Loucy (cell line): ENCODE data around the gene RAPH1.
"Not testable (repeated sequence)": the region's sequence is repeated elsewhere in the genome, so short reads cannot be mapped to it uniquely, and the experiment has no call there.

Experiments
- H2AFZ ChIP-seq: fragments of 200-600 bp; sonication (generic); 2 replicates; pipeline ENCODE4 v1.6.0; 2016; ENCODE audit warnings: antibody characterized with exemption, mild to moderate bottlenecking, low read length, moderate library complexity
- H3F3A ChIP-seq: fragments of 200-600 bp; 2 replicates; pipeline ENCODE4 v1.6.0; 2016; ENCODE audit warnings: antibody characterized with exemption, low read depth, mild to moderate bottlenecking
- H3K27me3 ChIP-seq: fragments of 200-600 bp; sonication (generic); 2 replicates; pipeline ENCODE4 v1.6.1; 2014; ENCODE audit warnings: low read length, mild to moderate bottlenecking; ENCODE audit not compliant: insufficient read depth, poor library complexity, severe bottlenecking
- H3K36me3 ChIP-seq: fragments of 200-600 bp; sonication (generic); 2 replicates; pipeline ENCODE4 v1.6.1; 2016; ENCODE audit warnings: low read length; ENCODE audit not compliant: insufficient read depth
- H3K4me1 ChIP-seq: fragments of 200-600 bp; sonication (generic); 2 replicates; pipeline ENCODE4 v1.5.1; 2014; ENCODE audit warnings: low read length, mild to moderate bottlenecking; ENCODE audit not compliant: insufficient read depth, poor library complexity, severe bottlenecking
- H3K4me2 ChIP-seq: fragments of 200-600 bp; sonication (generic); 2 replicates; pipeline ENCODE4 v1.6.0; 2014; ENCODE audit warnings: antibody characterized with exemption, low read length, low read depth, mild to moderate bottlenecking; ENCODE audit not compliant: poor library complexity, severe bottlenecking
- H3K4me3 ChIP-seq: fragments of 200-600 bp; sonication (generic); 2 replicates; pipeline ENCODE4 v1.5.1; 2014; ENCODE audit warnings: low read length, mild to moderate bottlenecking, mixed read lengths; ENCODE audit not compliant: poor library complexity, severe bottlenecking
- H3K79me2 ChIP-seq: fragments of 200-600 bp; sonication (generic); 2 replicates; pipeline ENCODE4 v1.6.1; 2014; ENCODE audit warnings: low read length; ENCODE audit not compliant: insufficient read depth
- H3K9ac ChIP-seq: fragments of 200-600 bp; sonication (generic); 2 replicates; pipeline ENCODE4 v1.6.0; 2014; ENCODE audit warnings: mild to moderate bottlenecking, low read depth, low read length, moderate library complexity; ENCODE audit not compliant: poor library complexity, severe bottlenecking
- H3K9me2 ChIP-seq: fragments of 200-600 bp; sonication (generic); replicated peaks from 2 replicates; pipeline ENCODE4 v1.6.1; 2016; ENCODE audit warnings: low read depth, low read length, mixed read lengths
- H3K9me3 ChIP-seq: fragments of 200-600 bp; sonication (generic); 2 replicates; pipeline ENCODE4 v1.6.1; 2014; ENCODE audit warnings: mild to moderate bottlenecking, antibody characterized with exemption, low read length, low read depth; ENCODE audit not compliant: insufficient read depth
- H4K20me1 ChIP-seq: fragments of 200-600 bp; sonication (generic); 2 replicates; pipeline ENCODE4 v1.6.0; 2014; ENCODE audit warnings: antibody characterized with exemption, low read length, mild to moderate bottlenecking; ENCODE audit not compliant: insufficient read depth, poor library complexity, severe bottlenecking
- EZH2phosphoT487 ChIP-seq: fragments of 200-600 bp; IDR thresholded peaks from 2 replicates; pipeline ENCODE4 v1.6.1; 2018; ENCODE audit warnings: antibody characterized with exemption, mild to moderate bottlenecking, moderate library complexity, borderline replicate concordance
- TF ChIP-seq, protein P1 (sequence below): fragments of 200-600 bp; sonication (generic); conservative IDR thresholded peaks from 2 replicates; pipeline ENCODE4 v1.5.1; 2014; ENCODE audit warnings: mild to moderate bottlenecking, antibody characterized with exemption, low read length

The RAPH1 gene

DNA sequence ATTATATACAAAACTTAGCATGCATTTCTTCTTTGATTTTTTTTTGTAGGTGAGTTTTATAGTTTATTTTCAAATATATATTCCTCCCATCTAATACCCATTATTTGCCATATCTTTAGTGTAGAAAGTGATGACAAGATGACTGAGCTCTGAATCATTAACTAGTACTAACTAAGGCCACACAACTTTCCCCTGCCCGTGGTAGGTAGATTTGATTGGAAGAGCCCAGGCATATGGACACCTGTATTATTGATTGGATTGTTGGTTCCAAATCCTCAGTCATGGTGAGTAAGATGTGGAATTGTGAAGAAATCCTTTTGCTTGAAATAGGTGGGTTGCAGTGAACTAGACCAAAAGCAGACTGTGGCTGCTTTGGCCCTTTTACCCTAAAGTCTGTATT lies 152.1 kb downstream of the RAPH1 start:
- H3K79me2 ChIP-seq: no peaks in the 10 kb centered on the region
- H3K36me3 ChIP-seq: peaks cover 6% of the 10 kb centered on the region; the same call in 1 of the 2 replicates

DNA sequence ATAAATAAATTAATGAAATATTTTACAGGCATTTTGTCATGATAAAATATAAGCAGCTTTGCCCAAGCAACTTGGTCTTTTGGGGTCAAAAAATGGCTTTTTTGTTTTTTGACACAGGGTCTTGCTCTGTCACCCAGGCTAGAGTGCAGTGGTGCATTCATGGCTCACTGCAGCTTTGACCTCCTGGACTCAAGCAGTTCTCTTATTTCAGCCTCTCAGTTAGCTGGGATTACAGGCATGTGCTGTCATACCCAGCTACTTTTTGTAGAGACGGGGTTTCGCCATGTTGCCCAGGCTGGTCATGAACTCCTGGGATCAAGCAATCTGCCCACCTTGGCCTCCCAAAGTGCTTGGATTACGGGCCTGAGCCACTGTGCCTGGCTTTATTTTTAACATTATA lies 155.9 kb downstream of the RAPH1 start:
- no peak overlapping the region for H3K4me2 ChIP-seq
- H3F3A ChIP-seq: no peaks in the 10 kb centered on the region; the same call in 1 of the 2 replicates
- H3K9ac ChIP-seq: no peak overlapping the region
- H3K27me3 ChIP-seq: no peaks in the 10 kb centered on the region
- no peak overlapping the region for H2AFZ ChIP-seq
- peaks cover 3% of the 10 kb centered on the region; the same call in 1 of the 2 replicates for H3K36me3 ChIP-seq
- H3K79me2 ChIP-seq: no peaks in the 10 kb centered on the region
- H4K20me1 ChIP-seq: no peaks in the 10 kb centered on the region
- H3K4me1 ChIP-seq: no peaks in the 10 kb centered on the region
- TF ChIP-seq, protein P1, sequence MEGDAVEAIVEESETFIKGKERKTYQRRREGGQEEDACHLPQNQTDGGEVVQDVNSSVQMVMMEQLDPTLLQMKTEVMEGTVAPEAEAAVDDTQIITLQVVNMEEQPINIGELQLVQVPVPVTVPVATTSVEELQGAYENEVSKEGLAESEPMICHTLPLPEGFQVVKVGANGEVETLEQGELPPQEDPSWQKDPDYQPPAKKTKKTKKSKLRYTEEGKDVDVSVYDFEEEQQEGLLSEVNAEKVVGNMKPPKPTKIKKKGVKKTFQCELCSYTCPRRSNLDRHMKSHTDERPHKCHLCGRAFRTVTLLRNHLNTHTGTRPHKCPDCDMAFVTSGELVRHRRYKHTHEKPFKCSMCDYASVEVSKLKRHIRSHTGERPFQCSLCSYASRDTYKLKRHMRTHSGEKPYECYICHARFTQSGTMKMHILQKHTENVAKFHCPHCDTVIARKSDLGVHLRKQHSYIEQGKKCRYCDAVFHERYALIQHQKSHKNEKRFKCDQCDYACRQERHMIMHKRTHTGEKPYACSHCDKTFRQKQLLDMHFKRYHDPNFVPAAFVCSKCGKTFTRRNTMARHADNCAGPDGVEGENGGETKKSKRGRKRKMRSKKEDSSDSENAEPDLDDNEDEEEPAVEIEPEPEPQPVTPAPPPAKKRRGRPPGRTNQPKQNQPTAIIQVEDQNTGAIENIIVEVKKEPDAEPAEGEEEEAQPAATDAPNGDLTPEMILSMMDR: no peak
- TF ChIP-seq EZH2phosphoT487: no peak
- H3K9me3 ChIP-seq: no peaks in the 10 kb centered on the region
- H3K4me3 ChIP-seq: no peak overlapping the region
- H3K9me2 ChIP-seq: no peaks in the 10 kb centered on the region

More for the DNA sequence above, 152.1 kb downstream of the RAPH1 start:
- no peaks in the 10 kb centered on the region for H3K9me3 ChIP-seq
- no peaks in the 10 kb centered on the region for H3K27me3 ChIP-seq
- H2AFZ ChIP-seq: no peak overlapping the region
- H3K4me3 ChIP-seq: no peak overlapping the region
- H3F3A ChIP-seq: no peaks in the 10 kb centered on the region; the same call in 1 of the 2 replicates
- no peak for TF ChIP-seq EZH2phosphoT487
- TF ChIP-seq, protein P1: no peak
- no peaks in the 10 kb centered on the region for H3K9me2 ChIP-seq
- no peaks in the 10 kb centered on the region for H4K20me1 ChIP-seq
- no peak overlapping the region for H3K4me2 ChIP-seq
- H3K4me1 ChIP-seq: no peaks in the 10 kb centered on the region
- no peak overlapping the region for H3K9ac ChIP-seq

DNA sequence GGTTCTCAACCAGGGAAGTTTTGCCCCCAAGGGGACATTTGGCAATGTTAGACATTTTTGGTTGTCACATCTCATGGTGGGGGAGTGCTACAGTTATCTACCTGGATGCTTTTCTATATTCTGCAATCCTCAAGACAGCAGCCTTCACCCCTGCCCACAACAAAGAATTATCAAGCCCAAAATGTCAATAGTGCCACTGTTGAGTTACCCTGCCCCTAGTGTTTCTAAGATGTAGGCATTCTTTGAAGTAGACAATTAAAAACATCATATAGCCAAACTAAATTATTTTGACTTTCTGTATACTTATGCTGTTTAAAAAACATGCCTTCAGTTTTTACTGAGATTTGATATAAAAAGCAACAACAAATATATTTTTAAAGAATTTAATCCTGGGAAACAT lies 158.9 kb downstream of the RAPH1 start:
- Histone ChIP-seq H3K9me2 (no peaks in the 10 kb centered on the region), H3K79me2 (no peaks in the 10 kb centered on the region), H3K4me3 (no peak overlapping the region), H3K4me1 (no peaks in the 10 kb centered on the region), H3F3A (no peaks in the 10 kb centered on the region; the same call in 1 of the 2 replicates), H3K36me3 (no peaks in the 10 kb centered on the region), H3K9ac (no peak overlapping the region), H3K9me3 (no peaks in the 10 kb centered on the region), H3K27me3 (no peaks in the 10 kb centered on the region), H2AFZ (no peak overlapping the region), H3K4me2 (no peak overlapping the region), H4K20me1 (no peaks in the 10 kb centered on the region)
- TF ChIP-seq EZH2phosphoT487: no peak
- TF ChIP-seq, protein P1: peak; percentile 50

DNA sequence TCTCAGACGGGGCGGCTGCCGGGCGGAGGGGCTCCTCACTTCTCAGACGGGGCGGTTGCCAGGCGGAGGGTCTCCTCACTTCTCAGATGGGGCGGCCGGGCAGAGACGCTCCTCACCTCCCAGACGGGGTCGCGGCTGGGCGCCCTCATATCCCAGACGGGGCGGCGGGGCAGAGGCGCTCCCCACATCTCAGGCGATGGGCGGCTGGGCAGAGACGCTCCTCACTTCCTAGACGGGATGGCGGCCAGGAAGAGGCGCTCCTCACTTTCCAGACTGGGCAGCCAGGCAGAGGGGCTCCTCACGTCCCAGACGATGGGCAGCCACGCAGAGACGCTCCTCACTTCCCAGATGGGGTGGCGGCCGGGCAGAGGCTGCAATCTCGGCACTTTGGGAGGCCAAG lies 162.4 kb downstream of the RAPH1 start:
- H3K9me3 ChIP-seq, H2AFZ ChIP-seq, H4K20me1 ChIP-seq, H3K4me3 ChIP-seq, H3F3A ChIP-seq, H3K79me2 ChIP-seq, H3K9me2 ChIP-seq, H3K9ac ChIP-seq, H3K4me1 ChIP-seq, H3K4me2 ChIP-seq, H3K27me3 ChIP-seq: not testable (repeated sequence)
- H3K36me3 ChIP-seq: peaks cover 14% of the 10 kb centered on the region; the same call in 1 of the 2 replicates
